Measurements from ENCODE around the gene SCAPER. TPM values are rescaled to one million over a fixed set of nuclear protein-coding genes. Genes with fewer than 3 reads are reported as not detected.

Gene SCAPER
- total RNA-seq, 1 donor from 2014 or later: 42.6 TPM

GRCh38 chr15:76795217-76795616 is 109.9 kb downstream of the SCAPER start:
- intact Hi-C loops (cut with micrococcal nuclease): no loop called here
- no peak for DNase-seq
- Histone ChIP-seq H3K4me1 (peaks cover 16% of the 10 kb centered on the region), H3K36me3 (peaks cover 62% of the 10 kb centered on the region), H3K4me3 (no peak overlapping the region), H3K9me3 (replicated peaks) (peaks cover 14% of the 10 kb centered on the region), H3K27ac (replicated peaks) (no peak overlapping the region), H3K27me3 (ENCODE audit: low read depth) (no peaks in the 10 kb centered on the region)
- no peak for TF ChIP-seq CTCF (IDR thresholded peaks at IDR 0.05; ENCODE audit: borderline replicate concordance)

- Histone ChIP-seq H3K4me3 (no peak overlapping the region), H3K27me3 (ENCODE audit: low read depth) (no peaks in the 10 kb centered on the region), H3K4me1 (peaks cover 16% of the 10 kb centered on the region), H3K9me3 (replicated peaks) (peaks cover 14% of the 10 kb centered on the region), H3K27ac (replicated peaks) (no peak overlapping the region), H3K36me3 (peaks cover 57% of the 10 kb centered on the region)
- TF ChIP-seq CTCF (IDR thresholded peaks at IDR 0.05; ENCODE audit: borderline replicate concordance): no peak
- intact Hi-C loops (cut with micrococcal nuclease): no loop called here
- DNase-seq: no peak
Observed at GRCh38 chr15:76793162-76793561, 112.0 kb downstream of the SCAPER start.

DNA sequence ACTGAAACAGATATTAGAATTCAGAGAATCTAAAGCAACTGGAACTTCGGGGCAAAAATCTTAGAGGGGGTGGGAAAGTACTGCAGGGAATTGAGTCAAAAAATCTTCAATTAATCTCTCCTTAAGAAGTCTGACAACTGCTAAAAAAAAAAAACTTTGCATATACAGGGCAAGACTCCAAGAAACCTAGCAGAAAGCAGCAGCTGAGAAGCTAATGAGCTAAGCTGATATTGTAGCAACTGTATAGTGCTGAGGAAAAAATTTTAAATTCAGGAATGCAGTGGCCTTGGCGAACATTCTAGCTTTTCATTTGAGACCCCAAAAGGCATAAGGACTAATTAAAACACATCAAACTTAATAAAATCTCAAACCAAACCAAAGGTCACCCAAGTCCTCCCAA is 113.6 kb downstream of the SCAPER start:
- no peak for DNase-seq
- H3K9me3 ChIP-seq (replicated peaks): peaks cover 14% of the 10 kb centered on the region
- H3K36me3 ChIP-seq: peaks cover 52% of the 10 kb centered on the region
- H3K4me3 ChIP-seq: no peak overlapping the region
- H3K27me3 ChIP-seq (ENCODE audit: low read depth): no peaks in the 10 kb centered on the region
- intact Hi-C loops (cut with micrococcal nuclease): no loop called here
- TF ChIP-seq CTCF (IDR thresholded peaks at IDR 0.05; ENCODE audit: borderline replicate concordance): no peak
- H3K27ac ChIP-seq (replicated peaks): no peak overlapping the region
- peaks cover 7% of the 10 kb centered on the region for H3K4me1 ChIP-seq

DNA sequence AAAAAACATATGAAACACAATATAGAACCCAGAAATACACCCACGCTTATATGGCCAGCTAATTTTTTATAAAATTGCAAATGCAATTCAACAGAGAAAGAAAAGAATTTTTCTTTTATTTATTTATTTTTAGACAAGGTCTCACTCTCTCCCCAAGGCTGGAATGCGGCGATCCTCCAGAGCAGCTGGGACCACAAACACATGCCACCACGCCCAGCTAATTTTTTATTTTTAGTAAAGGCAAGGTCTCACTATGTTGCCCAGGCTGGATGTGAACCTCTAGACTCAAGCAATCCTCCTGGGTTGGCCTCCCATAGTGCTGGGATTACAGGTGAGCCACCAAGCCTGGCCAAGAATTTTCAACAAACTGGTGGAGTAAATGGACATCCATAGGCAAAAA is 117.9 kb downstream of the SCAPER start:
- no peak for TF ChIP-seq CTCF (IDR thresholded peaks at IDR 0.05; ENCODE audit: borderline replicate concordance)
- H3K27me3 ChIP-seq (ENCODE audit: low read depth): no peaks in the 10 kb centered on the region
- H3K36me3 ChIP-seq: peaks cover 37% of the 10 kb centered on the region
- DNase-seq: no peak
- H3K4me3 ChIP-seq: no peak overlapping the region
- H3K4me1 ChIP-seq: no peaks in the 10 kb centered on the region
- intact Hi-C loops (cut with micrococcal nuclease): no loop called here
- H3K27ac ChIP-seq (replicated peaks): no peak overlapping the region
- H3K9me3 ChIP-seq (replicated peaks): peaks cover 28% of the 10 kb centered on the region

- intact Hi-C loops (cut with micrococcal nuclease): no loop called here
- Histone ChIP-seq H3K4me3 (no peak overlapping the region), H3K9me3 (replicated peaks) (peaks cover 3% of the 10 kb centered on the region), H3K36me3 (peaks cover 30% of the 10 kb centered on the region), H3K4me1 (no peaks in the 10 kb centered on the region), H3K27ac (replicated peaks) (no peak overlapping the region), H3K27me3 (ENCODE audit: low read depth) (no peaks in the 10 kb centered on the region)
- TF ChIP-seq CTCF (IDR thresholded peaks at IDR 0.05; ENCODE audit: borderline replicate concordance): no peak
- no peak for DNase-seq
Observed at GRCh38 chr15:76776969-76777368, 128.2 kb downstream of the SCAPER start.

DNA sequence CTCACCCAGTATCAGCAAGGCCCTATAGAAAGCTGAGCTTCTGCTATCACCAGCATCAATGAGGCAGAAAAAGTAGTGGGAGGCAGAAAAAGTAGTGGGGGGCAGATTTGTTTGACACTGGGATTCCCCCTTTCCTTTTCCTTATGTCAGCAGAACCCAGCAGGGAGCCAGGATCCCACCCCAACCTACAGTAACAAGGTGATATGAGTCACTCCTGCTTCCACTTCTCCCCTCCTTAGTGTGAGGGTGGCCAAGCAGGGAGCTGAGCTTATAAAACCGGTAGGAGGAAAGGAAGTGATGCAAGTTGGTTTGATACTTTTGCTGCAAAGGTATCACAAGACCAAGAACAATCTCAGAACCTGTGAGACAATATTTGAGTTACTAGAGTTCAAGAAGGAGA is 128.7 kb downstream of the SCAPER start:
- Histone ChIP-seq H3K27me3 (ENCODE audit: low read depth) (no peaks in the 10 kb centered on the region), H3K27ac (replicated peaks) (no peak overlapping the region), H3K36me3 (peaks cover 30% of the 10 kb centered on the region), H3K4me1 (no peaks in the 10 kb centered on the region), H3K4me3 (no peak overlapping the region), H3K9me3 (replicated peaks) (peaks cover 3% of the 10 kb centered on the region)
- intact Hi-C loops (cut with micrococcal nuclease): no loop called here
- TF ChIP-seq CTCF (IDR thresholded peaks at IDR 0.05; ENCODE audit: borderline replicate concordance): no peak
- DNase-seq: no peak

All from left ventricle myocardium inferior (tissue), 1 donor.